ENCODE data around the gene FSHR. TPM values are rescaled to one million over a fixed set of nuclear protein-coding genes. Genes with fewer than 3 reads are reported as not detected.

FSHR gene
- total RNA-seq, 4 donors from 2014 or later, result not detected

DNA sequence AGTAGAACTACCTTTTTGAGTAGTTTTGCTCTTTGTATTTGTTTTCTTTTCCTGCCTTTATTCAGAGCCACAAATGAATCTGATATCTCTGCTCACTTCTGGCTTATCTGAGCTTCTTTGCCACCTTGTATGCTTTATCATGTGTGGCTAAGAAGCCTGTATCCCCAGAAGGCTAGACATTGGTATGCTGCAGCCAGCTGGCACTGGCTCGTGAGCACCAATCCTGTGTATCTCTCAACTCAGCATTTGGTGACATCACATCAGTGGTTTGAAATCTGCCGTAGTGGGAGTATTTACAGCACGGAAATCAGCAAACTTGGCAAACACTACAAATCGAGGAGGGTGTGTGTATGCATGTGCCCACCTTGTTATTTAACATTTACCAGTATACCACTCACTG is 215.1 kb downstream of the FSHR start:
- H3K4me3 ChIP-seq (ENCODE audit: low read depth, poor library complexity, severe bottlenecking), result no peak overlapping the region
- TF ChIP-seq POLR2A (IDR thresholded peaks at IDR 0.05), result no peak
- TF ChIP-seq, protein P1, sequence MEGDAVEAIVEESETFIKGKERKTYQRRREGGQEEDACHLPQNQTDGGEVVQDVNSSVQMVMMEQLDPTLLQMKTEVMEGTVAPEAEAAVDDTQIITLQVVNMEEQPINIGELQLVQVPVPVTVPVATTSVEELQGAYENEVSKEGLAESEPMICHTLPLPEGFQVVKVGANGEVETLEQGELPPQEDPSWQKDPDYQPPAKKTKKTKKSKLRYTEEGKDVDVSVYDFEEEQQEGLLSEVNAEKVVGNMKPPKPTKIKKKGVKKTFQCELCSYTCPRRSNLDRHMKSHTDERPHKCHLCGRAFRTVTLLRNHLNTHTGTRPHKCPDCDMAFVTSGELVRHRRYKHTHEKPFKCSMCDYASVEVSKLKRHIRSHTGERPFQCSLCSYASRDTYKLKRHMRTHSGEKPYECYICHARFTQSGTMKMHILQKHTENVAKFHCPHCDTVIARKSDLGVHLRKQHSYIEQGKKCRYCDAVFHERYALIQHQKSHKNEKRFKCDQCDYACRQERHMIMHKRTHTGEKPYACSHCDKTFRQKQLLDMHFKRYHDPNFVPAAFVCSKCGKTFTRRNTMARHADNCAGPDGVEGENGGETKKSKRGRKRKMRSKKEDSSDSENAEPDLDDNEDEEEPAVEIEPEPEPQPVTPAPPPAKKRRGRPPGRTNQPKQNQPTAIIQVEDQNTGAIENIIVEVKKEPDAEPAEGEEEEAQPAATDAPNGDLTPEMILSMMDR (IDR thresholded peaks at IDR 0.05), result no peak
- intact Hi-C loops (cut with DNase I; ENCODE audit: low total_unique reads), result no loop called here
- DNase-seq (ENCODE audit: low spot score in 2 of 2), result no peak
- WGBS, 2 donors, result 69 to 75% methylated on average over 4 of the region's 4 CpGs

DNA sequence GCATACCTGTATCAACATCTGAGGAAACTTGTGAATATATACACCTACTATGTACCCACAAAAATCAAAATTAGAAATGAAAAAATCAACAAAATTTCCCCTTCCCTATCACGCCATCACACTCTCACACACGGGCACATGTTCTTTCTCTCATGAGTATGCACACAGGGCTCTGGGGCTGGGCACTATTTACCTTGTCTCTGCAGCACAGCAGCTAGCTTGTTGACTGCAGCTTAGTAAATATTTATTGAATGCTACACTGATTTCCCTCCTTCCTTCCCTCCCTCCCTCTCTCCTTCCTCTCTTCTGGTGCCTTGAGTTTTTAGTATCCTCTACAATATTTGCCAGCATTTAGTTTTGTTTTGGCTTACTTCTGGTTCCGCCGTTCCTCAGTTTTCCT is 216.1 kb downstream of the FSHR start:
- 91 to 93% methylated on average over 4 of the region's 4 CpGs for WGBS, 2 donors
- DNase-seq (ENCODE audit: low spot score in 2 of 2), result no peak
- H3K4me3 ChIP-seq (ENCODE audit: low read depth, poor library complexity, severe bottlenecking), result no peak overlapping the region
- intact Hi-C loops (cut with DNase I; ENCODE audit: low total_unique reads), result no loop called here
- TF ChIP-seq, protein P1 (IDR thresholded peaks at IDR 0.05), result no peak
- no peak for TF ChIP-seq POLR2A (IDR thresholded peaks at IDR 0.05)

DNA sequence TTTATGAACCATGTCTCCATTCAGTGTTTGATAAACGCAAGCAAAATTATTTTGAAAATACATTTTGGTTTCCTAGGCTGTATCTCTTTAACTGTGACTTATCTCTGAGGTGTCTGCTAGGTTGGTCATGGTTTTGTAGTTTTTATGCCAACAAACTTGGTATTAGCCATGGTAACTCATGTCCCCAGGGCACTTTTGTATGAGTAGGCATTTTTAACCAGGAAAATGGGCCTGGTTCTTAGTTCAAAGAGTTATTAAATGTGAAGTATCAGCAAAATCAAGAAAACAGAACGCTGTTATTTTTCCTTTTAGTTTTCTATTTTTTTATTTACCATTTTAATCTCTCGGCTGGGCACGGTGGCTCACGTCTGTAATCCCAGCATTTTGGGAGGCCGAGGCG is 219.5 kb downstream of the FSHR start:
- intact Hi-C loops (cut with DNase I; ENCODE audit: low total_unique reads), result no loop called here
- TF ChIP-seq POLR2A (IDR thresholded peaks at IDR 0.05), result no peak
- TF ChIP-seq, protein P1 (IDR thresholded peaks at IDR 0.05), result no peak
- H3K4me3 ChIP-seq (ENCODE audit: low read depth, poor library complexity, severe bottlenecking), result no peak overlapping the region
- no peak for DNase-seq (ENCODE audit: low spot score in 2 of 2)
- WGBS, 2 donors, result 81 to 82% methylated on average over 7 of the region's 7 CpGs

DNA sequence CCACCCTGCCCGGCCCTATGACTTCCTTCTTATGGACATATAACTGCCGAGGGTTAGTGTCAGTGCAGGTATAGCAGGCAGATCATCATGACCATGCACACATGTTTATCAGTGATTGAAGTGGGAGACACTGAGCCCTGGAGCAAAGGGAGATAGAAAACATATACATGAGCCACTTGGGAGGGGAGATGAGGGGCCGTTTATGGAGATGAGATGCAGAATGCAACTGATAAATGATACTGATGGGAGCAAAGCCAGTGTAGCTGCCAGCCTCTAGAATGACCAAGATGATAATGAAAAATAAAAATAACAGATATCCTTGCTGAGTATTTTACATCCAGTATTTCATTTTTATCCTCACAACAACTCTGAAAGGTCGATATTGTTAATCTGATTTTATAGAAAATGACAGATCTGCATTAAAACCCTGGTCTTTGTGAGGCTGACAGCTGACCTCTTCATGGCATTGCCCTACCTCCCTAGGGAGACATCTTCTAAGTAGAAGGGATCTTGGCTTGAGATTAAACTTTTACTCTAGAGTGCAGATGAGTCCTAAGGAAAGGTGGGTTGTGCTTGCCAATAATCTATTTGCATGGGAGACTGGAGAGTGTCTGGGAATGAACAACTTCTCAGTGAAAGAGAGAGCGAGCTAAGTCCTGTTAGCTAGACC is 220.4 kb downstream of the FSHR start:
- 85 to 88% methylated on average over 5 of the region's 5 CpGs for WGBS, 2 donors
- H3K4me3 ChIP-seq (ENCODE audit: low read depth, poor library complexity, severe bottlenecking), result no peak overlapping the region
- intact Hi-C loops (cut with DNase I; ENCODE audit: low total_unique reads), result no loop called here
- TF ChIP-seq, protein P1 (IDR thresholded peaks at IDR 0.05), result no peak
- no peak for DNase-seq (ENCODE audit: low spot score in 2 of 2)

DNA sequence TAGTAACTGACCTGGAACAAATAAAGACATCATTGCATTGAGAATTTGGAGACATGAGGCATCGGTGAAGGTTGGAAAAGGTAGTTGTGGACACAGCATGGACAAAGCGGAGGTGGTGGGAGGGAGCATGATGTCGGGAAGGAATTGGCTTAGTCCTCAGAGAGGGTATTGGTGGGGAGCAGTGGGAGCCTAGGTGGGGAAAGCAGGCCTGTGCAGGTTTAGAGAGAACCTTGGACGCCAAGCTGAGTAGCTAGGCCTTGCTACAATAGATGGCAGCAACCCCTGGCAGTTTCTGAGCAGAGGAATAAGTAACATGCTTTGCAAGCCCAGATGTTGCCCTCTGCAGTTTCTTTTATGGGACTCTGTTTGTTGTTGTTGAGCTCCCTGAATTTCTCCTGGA is 221.6 kb downstream of the FSHR start:
- TF ChIP-seq, protein P1 (IDR thresholded peaks at IDR 0.05), result no peak
- TF ChIP-seq POLR2A (IDR thresholded peaks at IDR 0.05), result no peak
- no peak for DNase-seq (ENCODE audit: low spot score in 2 of 2)
- intact Hi-C loops (cut with DNase I; ENCODE audit: low total_unique reads), result no loop called here
- WGBS, 2 donors, result 87 to 91% methylated on average over 4 of the region's 4 CpGs
- H3K4me3 ChIP-seq (ENCODE audit: low read depth, poor library complexity, severe bottlenecking), result no peak overlapping the region

All from lower leg skin (tissue), 4 donors.